HepG2 (cell line): ENCODE measurements around the gene GLB1L. TPM values are rescaled to one million over a fixed set of nuclear protein-coding genes. Genes with fewer than 3 reads are reported as not detected.

ENCODE experiments used
- ATAC-seq: fragments of 200-7000 bp; cut with Tn5 transposase; 3 replicates; pipeline ENCODE4 v1.9.1; 2020; ENCODE audit warnings: mild to moderate bottlenecking, moderate library complexity
- BruUV-seq: library from RNA; stranded (reverse); fragments of 400-500 nt; replicated peaks from 2 replicates; lab custom pipeline; 2021; lab: Mats Ljungman, UMichigan
- CTCF ChIA-PET: fragments of 300-600 bp; formaldehyde crosslinking; extraction: SDS; loops from one replicate; lab custom pipeline; 2021; ENCODE audit warnings: low total read pairs, inconsistent platforms, low intra/inter-chr PET ratio; lab: Yijun Ruan, JAX
- POLR2A ChIA-PET: fragments of 350-600 bp; sonication (Branson Sonifier 250); formaldehyde crosslinking; loops from one replicate; lab custom pipeline; 2020; ENCODE audit warnings: antibody characterized with exemption, inconsistent platforms; lab: Yijun Ruan, JAX
- DNase-seq: peaks from one replicate; pipeline ENCODE4 v3.0.0-alpha.2; 2015; ENCODE audit warnings: low spot score
- FAIRE-seq: peaks from 3 replicates; lab custom pipeline; 2011; peaks lifted over from hg19 to GRCh38; lab: Jason Lieb, UNC
- H2AFZ ChIP-seq: one replicate; pipeline ENCODE4 v1.6.1; 2011; ENCODE audit warnings: low read length, inconsistent platforms
- H3K27ac ChIP-seq: fragments of 300-600 bp; 3 replicates; pipeline ENCODE4 v1.8.0; 2011; ENCODE audit warnings: mixed run types, mild to moderate bottlenecking, mixed read lengths, low read length, inconsistent platforms; ENCODE audit not compliant: insufficient read depth; ENCODE audit errors: extremely low read length
- H3K27me3 ChIP-seq, 2 experiments: fragments of 200-600 bp in 1 of 2; 2 replicates in 1 of 2; 3 replicates in 1 of 2; pipeline versions ENCODE4 v1.6.0 to v1.8.0; 2011; ENCODE audit warnings: low read length in 2 of 2, mild to moderate bottlenecking in 2 of 2, moderate library complexity in 2 of 2, inconsistent platforms in 1 of 2; ENCODE audit not compliant: insufficient read depth in 2 of 2, control insufficient read depth in 1 of 2
- H3K36me3 ChIP-seq, 2 experiments: fragments of 200-600 bp in 1 of 2; replicated peaks in 1 of 2; 2 replicates in 1 of 2; 3 replicates in 1 of 2; pipeline versions ENCODE4 v1.5.1 to v1.8.0; 2011; ENCODE audit warnings: low read length in 2 of 2, inconsistent platforms in 1 of 2; ENCODE audit not compliant: insufficient read depth in 2 of 2, control insufficient read depth in 1 of 2
- H3K4me1 ChIP-seq: 2 replicates; pipeline ENCODE4 v1.5.1; 2012; ENCODE audit warnings: low read length, inconsistent platforms; ENCODE audit not compliant: insufficient read depth
- H3K4me2 ChIP-seq: 2 replicates; pipeline ENCODE4 v1.6.0; 2011; ENCODE audit warnings: low read depth, low read length, inconsistent platforms
- H3K4me3 ChIP-seq, 3 experiments: fragments of 200-600 bp in 1 of 3; sonication (generic), shearing (Covaris generic) in 1 of 3; replicated peaks in 1 of 3; 2 replicates each; pipeline ENCODE4 v1.5.1; 2011 to 2016; ENCODE audit warnings: low read length in 3 of 3, inconsistent platforms in 2 of 3, low read depth in 2 of 3, mild to moderate bottlenecking in 2 of 3, control low read depth in 1 of 3, mixed read lengths in 1 of 3; ENCODE audit not compliant: insufficient read depth in 1 of 3
- H3K79me2 ChIP-seq: one replicate; pipeline ENCODE4 v1.6.1; 2011; ENCODE audit warnings: low read length, inconsistent platforms; ENCODE audit not compliant: insufficient read depth
- H3K9ac ChIP-seq: 2 replicates; pipeline ENCODE4 v1.6.0; 2011; ENCODE audit warnings: mild to moderate bottlenecking, low read depth, low read length, inconsistent platforms; ENCODE audit not compliant: insufficient read depth
- H3K9me3 ChIP-seq: 2 replicates; pipeline ENCODE4 v1.5.1; 2012; ENCODE audit warnings: mild to moderate bottlenecking, low read length
- H4K20me1 ChIP-seq: 2 replicates; pipeline ENCODE4 v1.6.0; 2011; ENCODE audit warnings: inconsistent platforms, mild to moderate bottlenecking, low read length, moderate library complexity; ENCODE audit not compliant: insufficient read depth
- ATF7 ChIP-seq, 2 experiments: fragments of 450-650 bp in 1 of 2; sonication (generic) in 1 of 2; formaldehyde crosslinking in 1 of 2; IDR thresholded peaks; 2 replicates each; pipeline versions ENCODE4 v1.4.0 to v1.6.1; 2016 to 2020; ENCODE audit warnings: antibody characterized with exemption in 1 of 2, mild to moderate bottlenecking in 1 of 2, missing genetic modification reagents in 1 of 2
- BRD4 ChIP-seq: sonication (generic); formaldehyde crosslinking; IDR thresholded peaks from 2 replicates; pipeline ENCODE4 v1.4.0; 2020; ENCODE audit warnings: missing genetic modification reagents
- CREB1 ChIP-seq, 2 experiments: fragments of 450-650 bp in 1 of 2; IDR thresholded peaks; 2 replicates each; pipeline ENCODE4 v1.6.1; 2016 to 2017; ENCODE audit warnings: control low read depth in 1 of 2, mild to moderate bottlenecking in 1 of 2, missing compliant biosample characterization in 1 of 2, missing genetic modification characterization in 1 of 2
- FOXC1 ChIP-seq: sonication (generic); formaldehyde crosslinking; IDR thresholded peaks from 2 replicates; pipeline ENCODE4 v1.8.0; 2022; ENCODE audit warnings: mild to moderate bottlenecking, missing genetic modification reagents, borderline replicate concordance
- HIVEP1 ChIP-seq: sonication (generic); formaldehyde crosslinking; IDR thresholded peaks from 2 replicates; pipeline ENCODE4 v1.4.0; 2020; ENCODE audit warnings: mild to moderate bottlenecking, missing genetic modification reagents
- KLF16 ChIP-seq, 2 experiments: sonication (generic) in 1 of 2; formaldehyde crosslinking in 1 of 2; IDR thresholded peaks; 2 replicates each; pipeline versions ENCODE4 v1.6.1 to v1.8.0; 2016 to 2023; ENCODE audit warnings: missing genetic modification reagents in 2 of 2, missing compliant biosample characterization in 1 of 2
- NONO ChIP-seq, 2 experiments: fragments of 450-650 bp in 1 of 2; sonication (generic) in 1 of 2; formaldehyde crosslinking in 1 of 2; IDR thresholded peaks in 1 of 2; conservative IDR thresholded peaks in 1 of 2; 2 replicates each; pipeline versions ENCODE4 v1.6.1 to v1.8.0; 2017 to 2022; ENCODE audit warnings: mild to moderate bottlenecking in 1 of 2, missing genetic modification reagents in 1 of 2, moderate library complexity in 1 of 2
- PCBP2 ChIP-seq: fragments of 200-400 bp; formaldehyde crosslinking; optimal IDR thresholded peaks from 2 replicates; pipeline ENCODE3; 2018; ENCODE audit warnings: low read length, low read depth; ENCODE audit not compliant: poor library complexity, severe bottlenecking
- TARDBP ChIP-seq: sonication (generic); formaldehyde crosslinking; IDR thresholded peaks from 2 replicates; pipeline ENCODE4 v1.8.0; 2022; ENCODE audit warnings: mild to moderate bottlenecking, missing genetic modification reagents
- THAP11 ChIP-seq: IDR thresholded peaks from 2 replicates; pipeline ENCODE4 v1.6.1; 2016; ENCODE audit warnings: missing biosample characterization, missing genetic modification reagents
- WGBS: methylation state at CpG from one replicate; pipeline ENCODE4 v1.1.6; 2017; ENCODE audit warnings: low lambda C conversion rate; 5-methylcytosine and 5-hydroxymethylcytosine counted together
- in situ Hi-C: cut with HindIII; loops from 2 replicates; pipeline ENCODE4 v1.10.0; 2017; ENCODE audit warnings: low pct_unique_long_range_greater_than_20kb; ENCODE audit not compliant: extremely low pct_ligation_motif_present
- intact Hi-C: fragments of 100-400 bp; cut with micrococcal nuclease; formaldehyde crosslinking; loops from one replicate; pipeline ENCODE4 v1.10.0; 2022; ENCODE audit not compliant: unreplicated experiment
- polyA plus RNA-seq, 8 experiments: library from polyadenylated mRNA; depleted of rRNA in 3 of 8; stranded (reverse) in 7 of 8; unstranded in 1 of 8; fragments of >200 nt; fragmentation: Illumina TruSeq in 4 of 8; extraction: Trizol in 4 of 8; gene quantifications; 2 replicates each; pipeline versions ENCODE4 v1.2.1 to v1.2.3, GENCODE V29; 2011 to 2016; ENCODE audit warnings: low read depth in 4 of 8, missing spikeins in 1 of 8, mixed read lengths in 1 of 8; ENCODE audit not compliant: insufficient read depth in 1 of 8
- total RNA-seq, 5 experiments: library from RNA; depleted of rRNA; stranded (reverse); fragments of >200 nt; fragmentation: Illumina TruSeq; extraction: Trizol; gene quantifications; 2 replicates each; pipeline ENCODE4 v1.2.3, GENCODE V29; 2016; ENCODE audit warnings: low read depth in 1 of 5
- TF ChIP-seq, protein P1 (sequence below), 2 experiments: IDR thresholded peaks; 2 replicates each; pipeline ENCODE4 v1.6.1; 2011 to 2012; ENCODE audit warnings: low read length in 2 of 2, borderline replicate concordance in 1 of 2, low read depth in 1 of 2, mild to moderate bottlenecking in 1 of 2, moderate library complexity in 1 of 2

GLB1L gene
- total and polyA plus RNA-seq, 2 of the 13 experiments (the other 11 are each of a cell fraction or from before 2014, with no cell fraction given) = 6.8 to 7.3 TPM

- Histone ChIP-seq H3K4me3 (no peak overlapping the region), H3K9me3 (no peaks in the 10 kb centered on the region), H4K20me1 (no peaks in the 10 kb centered on the region), H3K79me2 (no peaks in the 10 kb centered on the region), H3K27ac (no peak overlapping the region), H3K4me1 (peaks cover 41% of the 10 kb centered on the region), H3K27me3 (peaks cover 0 to 12% of the 10 kb centered on the region in 2 experiments; a peak in 2 of 5 replicates), H2AFZ (no peak overlapping the region)
- in situ Hi-C loops = no loop called here
- WGBS = 7% methylated on average over 2 of the region's 2 CpGs
- DNase-seq = no peak
- intact Hi-C loops = no loop called here
- peak; percentile 92 for TF ChIP-seq CREB1 (IDR thresholded peaks at IDR 0.05)
- TF ChIP-seq CREB1 (CRISPR knock-in tag; IDR thresholded peaks at IDR 0.05) = no peak
- TF ChIP-seq BRD4 (CRISPR knock-in tag) = no peak
- TF ChIP-seq ATF7 (IDR thresholded peaks at IDR 0.05) = peak; percentile 71
- TF ChIP-seq ATF7 (CRISPR knock-in tag; IDR thresholded peaks at IDR 0.05) = no peak
- no peak for TF ChIP-seq NONO (IDR thresholded peaks at IDR 0.05)
- no peak for TF ChIP-seq NONO (CRISPR knock-in tag; conservative IDR thresholded peaks at IDR 0.05)
- TF ChIP-seq, protein P1, sequence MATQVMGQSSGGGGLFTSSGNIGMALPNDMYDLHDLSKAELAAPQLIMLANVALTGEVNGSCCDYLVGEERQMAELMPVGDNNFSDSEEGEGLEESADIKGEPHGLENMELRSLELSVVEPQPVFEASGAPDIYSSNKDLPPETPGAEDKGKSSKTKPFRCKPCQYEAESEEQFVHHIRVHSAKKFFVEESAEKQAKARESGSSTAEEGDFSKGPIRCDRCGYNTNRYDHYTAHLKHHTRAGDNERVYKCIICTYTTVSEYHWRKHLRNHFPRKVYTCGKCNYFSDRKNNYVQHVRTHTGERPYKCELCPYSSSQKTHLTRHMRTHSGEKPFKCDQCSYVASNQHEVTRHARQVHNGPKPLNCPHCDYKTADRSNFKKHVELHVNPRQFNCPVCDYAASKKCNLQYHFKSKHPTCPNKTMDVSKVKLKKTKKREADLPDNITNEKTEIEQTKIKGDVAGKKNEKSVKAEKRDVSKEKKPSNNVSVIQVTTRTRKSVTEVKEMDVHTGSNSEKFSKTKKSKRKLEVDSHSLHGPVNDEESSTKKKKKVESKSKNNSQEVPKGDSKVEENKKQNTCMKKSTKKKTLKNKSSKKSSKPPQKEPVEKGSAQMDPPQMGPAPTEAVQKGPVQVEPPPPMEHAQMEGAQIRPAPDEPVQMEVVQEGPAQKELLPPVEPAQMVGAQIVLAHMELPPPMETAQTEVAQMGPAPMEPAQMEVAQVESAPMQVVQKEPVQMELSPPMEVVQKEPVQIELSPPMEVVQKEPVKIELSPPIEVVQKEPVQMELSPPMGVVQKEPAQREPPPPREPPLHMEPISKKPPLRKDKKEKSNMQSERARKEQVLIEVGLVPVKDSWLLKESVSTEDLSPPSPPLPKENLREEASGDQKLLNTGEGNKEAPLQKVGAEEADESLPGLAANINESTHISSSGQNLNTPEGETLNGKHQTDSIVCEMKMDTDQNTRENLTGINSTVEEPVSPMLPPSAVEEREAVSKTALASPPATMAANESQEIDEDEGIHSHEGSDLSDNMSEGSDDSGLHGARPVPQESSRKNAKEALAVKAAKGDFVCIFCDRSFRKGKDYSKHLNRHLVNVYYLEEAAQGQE (IDR thresholded peaks at IDR 0.05; ENCODE audit: borderline replicate concordance in 1 of 2, low read depth in 1 of 2, low read length in 2 of 2) = no peak
- no peak for TF ChIP-seq TARDBP
- TF ChIP-seq FOXC1 (CRISPR knock-in tag) = no peak
- TF ChIP-seq KLF16 (CRISPR knock-in tag; IDR thresholded peaks at IDR 0.05) = no peak
- no peak for TF ChIP-seq THAP11 (CRISPR knock-in tag)
- no peak for TF ChIP-seq HIVEP1 (CRISPR knock-in tag)
- no peak for TF ChIP-seq PCBP2
- TF ChIP-seq, all 625 proteins: peak for 2
- FAIRE-seq (no peak), ATAC-seq (no peak)
- Histone ChIP-seq H3K4me2 (no peak overlapping the region), H3K36me3 (no peaks in the 10 kb centered on the region), H3K9ac (no peak overlapping the region)
- ChIA-PET POLR2A (interaction anchor here (0.7 to 0.8 kb wide), 2 partner anchors 17 to 26 kb away, joined by 3 read pairs; partner anchors contain the start of genes GLB1L, STK16 and TUBA4A), CTCF (no interaction called here)
- BruUV-seq = no TSS peak
Observed at GRCh38 chr2:219271021-219271420, 25.8 kb upstream of the GLB1L start.
